A549 treated with CpdA at 1 μM for 4 hours (cell line): ENCODE data around the gene AGO3. TPM values are rescaled to one million over a fixed set of nuclear protein-coding genes. Genes with fewer than 3 reads are reported as not detected.

ENCODE experiments used
- total RNA-seq: library from RNA; stranded (reverse); fragments of 200-300 nt; extraction: Qiagen RNA extraction; gene quantifications from 5 replicates; pipeline ENCODE4 v1.2.3, GENCODE V29; 2022; ENCODE audit warnings: low read depth

Gene AGO3
- total RNA-seq: 4.9 to 8.9 TPM (median 6.3 TPM) in 5 replicates

GRCh38 chr1:35930593-35931445, at the start of gene AGO3:
Gene AGO3 (plus strand): TSS chr1:35931105. CDS start chr1:35931427, 322 bp downstream.

GRCh38 chr1:35882945-35883634, 47.8 kb upstream of the AGO3 start, which contains the start of gene AGO1:
Gene AGO1 (plus strand): TSS chr1:35883209. CDS start chr1:35883422, 213 bp downstream.

GRCh38 chr1:36083635-36084496, 153.0 kb downstream of the AGO3 start, which contains the start of gene TEKT2:
Gene TEKT2 (plus strand): TSS chr1:36084094. CDS start chr1:36084922, 828 bp downstream.

GRCh38 chr1:36088577-36089392, 157.9 kb downstream of the AGO3 start, which contains the start of gene ADPRS:
Gene ADPRS (plus strand): TSS chr1:36088892. CDS start chr1:36088905, 13 bp downstream.

Other genes with a start within 250 kb of the AGO3 start
- 13.2 to 14.6 TPM (median 13.8 TPM) in 5 replicates for gene C1orf216, start 212.2 kb upstream of the AGO3 start, total RNA-seq
- 8.1 to 14.9 TPM (median 10.9 TPM) in 5 replicates for gene CLSPN, start 161.1 kb upstream of the AGO3 start, total RNA-seq
- 3.1 to 4.5 TPM (median 4.2 TPM) in 5 replicates for gene AGO4, start 123.1 kb upstream of the AGO3 start, total RNA-seq
- 3.4 to 4.9 TPM (median 4.7 TPM) in 5 replicates for gene AGO1, start 47.9 kb upstream of the AGO3 start, total RNA-seq
- gene TEKT2, start 153.0 kb downstream of the AGO3 start, total RNA-seq: not detected in 5 replicates
- 21.6 to 27.0 TPM (median 26.3 TPM) in 5 replicates for gene ADPRS, start 157.8 kb downstream of the AGO3 start, total RNA-seq
- 0.06 to 0.15 TPM (median 0.09 TPM) in 5 replicates for gene COL8A2, start 194.1 kb downstream of the AGO3 start, total RNA-seq
- gene TRAPPC3, start 218.4 kb downstream of the AGO3 start, total RNA-seq: 75.2 to 90.1 TPM (median 78.4 TPM) in 5 replicates
- gene MAP7D1, start 225.1 kb downstream of the AGO3 start, total RNA-seq: 103 to 127 TPM (median 117 TPM) in 5 replicates